Measurements from ENCODE around the gene GABBR2. TPM values are rescaled to one million over a fixed set of nuclear protein-coding genes. Genes with fewer than 3 reads are reported as not detected.

The GABBR2 gene
- polyA plus RNA-seq, 1 donor, result 0.63 TPM

GRCh38 chr9:98333703-98334582 lies 374.8 kb downstream of the GABBR2 start:
- DNase-seq, result no peak

GRCh38 chr9:98332405-98332831 lies 376.3 kb downstream of the GABBR2 start:
- DNase-seq, result no peak

- DNase-seq, result no peak
Observed at GRCh38 chr9:98331536-98332259, 377.0 kb downstream of the GABBR2 start.

- no peak for DNase-seq
Observed at GRCh38 chr9:98330831-98331230, 377.9 kb downstream of the GABBR2 start.

GRCh38 chr9:98329904-98330303 lies 378.8 kb downstream of the GABBR2 start:
- no peak for DNase-seq

- no peak for DNase-seq
Observed at GRCh38 chr9:98329281-98329680, 379.5 kb downstream of the GABBR2 start.

GRCh38 chr9:98328770-98329169 lies 380.0 kb downstream of the GABBR2 start:
- no peak for DNase-seq

- no peak for DNase-seq
Observed at GRCh38 chr9:98328141-98328540, 380.6 kb downstream of the GABBR2 start.

GRCh38 chr9:98327249-98327561 lies 381.5 kb downstream of the GABBR2 start:
- DNase-seq, result no peak

GRCh38 chr9:98326459-98327248 lies 382.1 kb downstream of the GABBR2 start:
- DNase-seq, result no peak

- DNase-seq, result no peak
Observed at GRCh38 chr9:98324801-98325200, 383.9 kb downstream of the GABBR2 start.

- no peak for DNase-seq
Observed at GRCh38 chr9:98323831-98324135, 385.0 kb downstream of the GABBR2 start.

- DNase-seq, result no peak
Observed at GRCh38 chr9:98323051-98323830, 385.5 kb downstream of the GABBR2 start.

- DNase-seq, result no peak
Observed at GRCh38 chr9:98321269-98321668, 387.5 kb downstream of the GABBR2 start.

GRCh38 chr9:98318834-98319478 lies 389.8 kb downstream of the GABBR2 start:
- DNase-seq, result no peak

- no peak for DNase-seq
Observed at GRCh38 chr9:98318041-98318790, 390.5 kb downstream of the GABBR2 start.

GRCh38 chr9:98317134-98317857 lies 391.4 kb downstream of the GABBR2 start:
- no peak for DNase-seq

- DNase-seq, result no peak
Observed at GRCh38 chr9:98316445-98317133, 392.1 kb downstream of the GABBR2 start.

GRCh38 chr9:98315551-98316060 lies 393.1 kb downstream of the GABBR2 start:
- peak; percentile 72 for DNase-seq

GRCh38 chr9:98315067-98315453 lies 393.7 kb downstream of the GABBR2 start:
- no peak for DNase-seq
